ENCODE data around the gene LUZP1. TPM values are rescaled to one million over a fixed set of nuclear protein-coding genes. Genes with fewer than 3 reads are reported as not detected.

Gene LUZP1
- total and polyA plus RNA-seq, 2 experiments from 2014 or later: 45.7 to 152 TPM

DNA sequence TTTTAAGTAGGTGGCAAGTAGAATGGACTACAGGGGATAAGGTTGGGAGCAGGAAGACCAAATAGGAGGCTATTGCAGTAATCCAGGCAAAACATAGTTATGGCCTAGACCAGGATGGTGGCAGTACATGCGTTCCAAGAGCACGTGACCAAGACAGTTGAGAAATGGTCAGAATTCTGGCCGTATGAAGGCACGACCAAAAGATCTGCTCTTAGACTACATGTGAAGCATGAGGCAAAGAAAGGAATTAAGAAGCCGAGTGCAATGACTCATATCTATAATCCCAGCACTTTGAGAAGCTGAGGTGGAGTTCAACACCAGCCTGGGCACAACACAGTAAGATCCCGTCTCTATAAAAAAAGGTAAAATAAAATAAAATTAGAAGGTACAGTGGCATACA lies 71.3 kb downstream of the LUZP1 start:
- H3K27ac Mint-ChIP-seq: no peak overlapping the region
- peaks cover 34% of the 10 kb centered on the region; the same call in 1 of the 2 replicates for H4K20me1 ChIP-seq (replicated peaks; ENCODE audit: insufficient read depth)
- ATAC-seq (no peak), DNase-seq (ENCODE audit: low spot score) (no peak)
- H3K36me3 Mint-ChIP-seq (ENCODE audit: low read depth): peaks cover 23% of the 10 kb centered on the region
- H3K27ac ChIP-seq (ENCODE audit: low read depth): no peak overlapping the region
- H3K36me3 ChIP-seq (ENCODE audit: insufficient read depth): peaks cover 15% of the 10 kb centered on the region; the same call in 1 of the 2 replicates
- TF ChIP-seq STAT1 (IDR thresholded peaks at IDR 0.05; ENCODE audit: unreplicated experiment) (no peak), ZNF114 (CRISPR knock-in tag; IDR thresholded peaks at IDR 0.05) (no peak), CREB1 (CRISPR knock-in tag; IDR thresholded peaks at IDR 0.05; ENCODE audit: low read depth) (no peak), EZH2 (IDR thresholded peaks at IDR 0.05; ENCODE audit: low read depth, unreplicated experiment) (no peak), JUNB (IDR thresholded peaks at IDR 0.05; ENCODE audit: unreplicated experiment) (no peak), ZNF331 (CRISPR knock-in tag; IDR thresholded peaks at IDR 0.05; ENCODE audit: low read depth) (no peak)
- TF ChIP-seq, protein P1, sequence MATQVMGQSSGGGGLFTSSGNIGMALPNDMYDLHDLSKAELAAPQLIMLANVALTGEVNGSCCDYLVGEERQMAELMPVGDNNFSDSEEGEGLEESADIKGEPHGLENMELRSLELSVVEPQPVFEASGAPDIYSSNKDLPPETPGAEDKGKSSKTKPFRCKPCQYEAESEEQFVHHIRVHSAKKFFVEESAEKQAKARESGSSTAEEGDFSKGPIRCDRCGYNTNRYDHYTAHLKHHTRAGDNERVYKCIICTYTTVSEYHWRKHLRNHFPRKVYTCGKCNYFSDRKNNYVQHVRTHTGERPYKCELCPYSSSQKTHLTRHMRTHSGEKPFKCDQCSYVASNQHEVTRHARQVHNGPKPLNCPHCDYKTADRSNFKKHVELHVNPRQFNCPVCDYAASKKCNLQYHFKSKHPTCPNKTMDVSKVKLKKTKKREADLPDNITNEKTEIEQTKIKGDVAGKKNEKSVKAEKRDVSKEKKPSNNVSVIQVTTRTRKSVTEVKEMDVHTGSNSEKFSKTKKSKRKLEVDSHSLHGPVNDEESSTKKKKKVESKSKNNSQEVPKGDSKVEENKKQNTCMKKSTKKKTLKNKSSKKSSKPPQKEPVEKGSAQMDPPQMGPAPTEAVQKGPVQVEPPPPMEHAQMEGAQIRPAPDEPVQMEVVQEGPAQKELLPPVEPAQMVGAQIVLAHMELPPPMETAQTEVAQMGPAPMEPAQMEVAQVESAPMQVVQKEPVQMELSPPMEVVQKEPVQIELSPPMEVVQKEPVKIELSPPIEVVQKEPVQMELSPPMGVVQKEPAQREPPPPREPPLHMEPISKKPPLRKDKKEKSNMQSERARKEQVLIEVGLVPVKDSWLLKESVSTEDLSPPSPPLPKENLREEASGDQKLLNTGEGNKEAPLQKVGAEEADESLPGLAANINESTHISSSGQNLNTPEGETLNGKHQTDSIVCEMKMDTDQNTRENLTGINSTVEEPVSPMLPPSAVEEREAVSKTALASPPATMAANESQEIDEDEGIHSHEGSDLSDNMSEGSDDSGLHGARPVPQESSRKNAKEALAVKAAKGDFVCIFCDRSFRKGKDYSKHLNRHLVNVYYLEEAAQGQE (IDR thresholded peaks at IDR 0.05; ENCODE audit: unreplicated experiment): no peak
- peaks cover 60% of the 10 kb centered on the region for H3K79me2 ChIP-seq (replicated peaks; ENCODE audit: insufficient read depth)
- peaks cover 24% of the 10 kb centered on the region for H3K4me1 Mint-ChIP-seq
- H2AFZ ChIP-seq: no peak overlapping the region
- no peaks in the 10 kb centered on the region for H3K9me2 ChIP-seq (ENCODE audit: insufficient read depth)
- peaks cover 23% of the 10 kb centered on the region for H3K4me1 ChIP-seq (ENCODE audit: insufficient read depth)
- no peak overlapping the region for H3K4me3 Mint-ChIP-seq
- H3K27me3 Mint-ChIP-seq (ENCODE audit: insufficient read depth, low read depth, poor library complexity): no peaks in the 10 kb centered on the region
- no peaks in the 10 kb centered on the region for H3K9me3 Mint-ChIP-seq
- H3K27me3 ChIP-seq (ENCODE audit: insufficient read depth): no peaks in the 10 kb centered on the region
- no peaks in the 10 kb centered on the region for H3F3A ChIP-seq (replicated peaks; ENCODE audit: low read depth)
- no peak overlapping the region for H3K4me3 ChIP-seq
- H3K4me2 ChIP-seq: no peak overlapping the region

DNA sequence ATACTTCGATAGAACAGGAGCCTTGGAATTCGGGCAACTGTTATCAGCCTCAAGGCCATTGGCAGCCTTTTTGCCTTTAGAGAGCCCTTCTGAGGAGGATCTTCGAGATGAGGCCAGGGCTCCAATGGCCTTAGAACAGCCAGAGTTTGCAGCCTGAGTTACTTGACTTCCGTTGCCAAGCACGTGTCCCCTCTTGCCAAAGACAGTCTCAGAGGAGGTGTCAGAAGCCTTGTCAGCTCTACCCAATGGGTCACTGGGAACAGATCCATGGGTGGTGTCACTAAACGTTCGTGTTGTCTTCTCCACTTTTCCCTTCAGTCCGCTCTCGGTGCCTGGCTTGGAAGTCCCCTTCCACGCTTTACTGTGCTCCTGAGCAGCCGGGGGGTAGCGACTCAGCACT lies 76.2 kb downstream of the LUZP1 start:
- Histone ChIP-seq H4K20me1 (replicated peaks; ENCODE audit: insufficient read depth) (0 out of 2 replicates have a peak, but pooled peaks cover 22% of the 10 kb centered on the region), H3K4me1 (ENCODE audit: insufficient read depth) (no peaks in the 10 kb centered on the region), H3K4me2 (no peak overlapping the region), H3K27ac (ENCODE audit: low read depth) (no peak overlapping the region), H3K79me2 (replicated peaks; ENCODE audit: insufficient read depth) (peaks cover 29% of the 10 kb centered on the region), H3K27me3 (ENCODE audit: insufficient read depth) (no peaks in the 10 kb centered on the region), H3K36me3 (ENCODE audit: insufficient read depth) (peaks cover 26% of the 10 kb centered on the region), H3K9me2 (ENCODE audit: insufficient read depth) (no peaks in the 10 kb centered on the region), H3K4me3 (no peak overlapping the region), H2AFZ (no peak overlapping the region), H3F3A (replicated peaks; ENCODE audit: low read depth) (no peaks in the 10 kb centered on the region)
- Mint-ChIP-seq H3K4me3 (no peak overlapping the region), H3K4me1 (no peaks in the 10 kb centered on the region), H3K27ac (no peak overlapping the region), H3K9me3 (no peaks in the 10 kb centered on the region), H3K27me3 (ENCODE audit: insufficient read depth, low read depth, poor library complexity) (no peaks in the 10 kb centered on the region), H3K36me3 (ENCODE audit: low read depth) (peaks cover 63% of the 10 kb centered on the region)
- ATAC-seq (no peak), DNase-seq (ENCODE audit: low spot score) (no peak)
- TF ChIP-seq JUNB (IDR thresholded peaks at IDR 0.05; ENCODE audit: unreplicated experiment) (no peak), CREB1 (CRISPR knock-in tag; IDR thresholded peaks at IDR 0.05; ENCODE audit: low read depth) (no peak), ZNF114 (CRISPR knock-in tag; IDR thresholded peaks at IDR 0.05) (no peak), EZH2 (IDR thresholded peaks at IDR 0.05; ENCODE audit: low read depth, unreplicated experiment) (no peak), NANOG (IDR thresholded peaks at IDR 0.05; ENCODE audit: borderline replicate concordance) (no peak), EZH2phosphoT487 (IDR thresholded peaks at IDR 0.05; ENCODE audit: unreplicated experiment) (no peak)
- TF ChIP-seq, protein P2, sequence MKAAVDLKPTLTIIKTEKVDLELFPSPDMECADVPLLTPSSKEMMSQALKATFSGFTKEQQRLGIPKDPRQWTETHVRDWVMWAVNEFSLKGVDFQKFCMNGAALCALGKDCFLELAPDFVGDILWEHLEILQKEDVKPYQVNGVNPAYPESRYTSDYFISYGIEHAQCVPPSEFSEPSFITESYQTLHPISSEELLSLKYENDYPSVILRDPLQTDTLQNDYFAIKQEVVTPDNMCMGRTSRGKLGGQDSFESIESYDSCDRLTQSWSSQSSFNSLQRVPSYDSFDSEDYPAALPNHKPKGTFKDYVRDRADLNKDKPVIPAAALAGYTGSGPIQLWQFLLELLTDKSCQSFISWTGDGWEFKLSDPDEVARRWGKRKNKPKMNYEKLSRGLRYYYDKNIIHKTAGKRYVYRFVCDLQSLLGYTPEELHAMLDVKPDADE (IDR thresholded peaks at IDR 0.05): no peak
- TF ChIP-seq, protein P3, sequence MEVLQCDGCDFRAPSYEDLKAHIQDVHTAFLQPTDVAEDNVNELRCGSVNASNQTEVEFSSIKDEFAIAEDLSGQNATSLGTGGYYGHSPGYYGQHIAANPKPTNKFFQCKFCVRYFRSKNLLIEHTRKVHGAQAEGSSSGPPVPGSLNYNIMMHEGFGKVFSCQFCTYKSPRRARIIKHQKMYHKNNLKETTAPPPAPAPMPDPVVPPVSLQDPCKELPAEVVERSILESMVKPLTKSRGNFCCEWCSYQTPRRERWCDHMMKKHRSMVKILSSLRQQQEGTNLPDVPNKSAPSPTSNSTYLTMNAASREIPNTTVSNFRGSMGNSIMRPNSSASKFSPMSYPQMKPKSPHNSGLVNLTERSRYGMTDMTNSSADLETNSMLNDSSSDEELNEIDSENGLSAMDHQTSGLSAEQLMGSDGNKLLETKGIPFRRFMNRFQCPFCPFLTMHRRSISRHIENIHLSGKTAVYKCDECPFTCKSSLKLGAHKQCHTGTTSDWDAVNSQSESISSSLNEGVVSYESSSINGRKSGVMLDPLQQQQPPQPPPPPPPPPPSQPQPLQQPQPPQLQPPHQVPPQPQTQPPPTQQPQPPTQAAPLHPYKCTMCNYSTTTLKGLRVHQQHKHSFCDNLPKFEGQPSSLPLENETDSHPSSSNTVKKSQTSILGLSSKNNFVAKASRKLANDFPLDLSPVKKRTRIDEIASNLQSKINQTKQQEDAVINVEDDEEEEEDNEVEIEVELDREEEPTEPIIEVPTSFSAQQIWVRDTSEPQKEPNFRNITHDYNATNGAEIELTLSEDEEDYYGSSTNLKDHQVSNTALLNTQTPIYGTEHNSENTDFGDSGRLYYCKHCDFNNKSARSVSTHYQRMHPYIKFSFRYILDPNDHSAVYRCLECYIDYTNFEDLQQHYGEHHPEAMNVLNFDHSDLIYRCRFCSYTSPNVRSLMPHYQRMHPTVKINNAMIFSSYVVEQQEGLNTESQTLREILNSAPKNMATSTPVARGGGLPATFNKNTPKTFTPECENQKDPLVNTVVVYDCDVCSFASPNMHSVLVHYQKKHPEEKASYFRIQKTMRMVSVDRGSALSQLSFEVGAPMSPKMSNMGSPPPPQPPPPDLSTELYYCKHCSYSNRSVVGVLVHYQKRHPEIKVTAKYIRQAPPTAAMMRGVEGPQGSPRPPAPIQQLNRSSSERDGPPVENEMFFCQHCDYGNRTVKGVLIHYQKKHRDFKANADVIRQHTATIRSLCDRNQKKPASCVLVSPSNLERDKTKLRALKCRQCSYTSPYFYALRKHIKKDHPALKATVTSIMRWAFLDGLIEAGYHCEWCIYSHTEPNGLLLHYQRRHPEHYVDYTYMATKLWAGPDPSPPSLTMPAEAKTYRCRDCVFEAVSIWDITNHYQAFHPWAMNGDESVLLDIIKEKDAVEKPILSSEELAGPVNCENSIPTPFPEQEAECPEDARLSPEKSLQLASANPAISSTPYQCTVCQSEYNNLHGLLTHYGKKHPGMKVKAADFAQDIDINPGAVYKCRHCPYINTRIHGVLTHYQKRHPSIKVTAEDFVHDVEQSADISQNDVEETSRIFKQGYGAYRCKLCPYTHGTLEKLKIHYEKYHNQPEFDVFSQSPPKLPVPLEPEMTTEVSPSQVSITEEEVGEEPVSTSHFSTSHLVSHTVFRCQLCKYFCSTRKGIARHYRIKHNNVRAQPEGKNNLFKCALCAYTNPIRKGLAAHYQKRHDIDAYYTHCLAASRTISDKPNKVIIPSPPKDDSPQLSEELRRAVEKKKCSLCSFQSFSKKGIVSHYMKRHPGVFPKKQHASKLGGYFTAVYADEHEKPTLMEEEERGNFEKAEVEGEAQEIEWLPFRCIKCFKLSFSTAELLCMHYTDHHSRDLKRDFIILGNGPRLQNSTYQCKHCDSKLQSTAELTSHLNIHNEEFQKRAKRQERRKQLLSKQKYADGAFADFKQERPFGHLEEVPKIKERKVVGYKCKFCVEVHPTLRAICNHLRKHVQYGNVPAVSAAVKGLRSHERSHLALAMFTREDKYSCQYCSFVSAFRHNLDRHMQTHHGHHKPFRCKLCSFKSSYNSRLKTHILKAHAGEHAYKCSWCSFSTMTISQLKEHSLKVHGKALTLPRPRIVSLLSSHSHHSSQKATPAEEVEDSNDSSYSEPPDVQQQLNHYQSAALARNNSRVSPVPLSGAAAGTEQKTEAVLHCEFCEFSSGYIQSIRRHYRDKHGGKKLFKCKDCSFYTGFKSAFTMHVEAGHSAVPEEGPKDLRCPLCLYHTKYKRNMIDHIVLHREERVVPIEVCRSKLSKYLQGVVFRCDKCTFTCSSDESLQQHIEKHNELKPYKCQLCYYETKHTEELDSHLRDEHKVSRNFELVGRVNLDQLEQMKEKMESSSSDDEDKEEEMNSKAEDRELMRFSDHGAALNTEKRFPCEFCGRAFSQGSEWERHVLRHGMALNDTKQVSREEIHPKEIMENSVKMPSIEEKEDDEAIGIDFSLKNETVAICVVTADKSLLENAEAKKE (CRISPR knock-in tag; IDR thresholded peaks at IDR 0.05): no peak

Data from GM23338 (cell line).